Measurements from ENCODE around the gene U2SURP. TPM values are rescaled to one million over a fixed set of nuclear protein-coding genes. Genes with fewer than 3 reads are reported as not detected.

Gene U2SURP
- total RNA-seq, 4 donors from 2014 or later: 43.2 to 63.7 (median 43.9) TPM

DNA sequence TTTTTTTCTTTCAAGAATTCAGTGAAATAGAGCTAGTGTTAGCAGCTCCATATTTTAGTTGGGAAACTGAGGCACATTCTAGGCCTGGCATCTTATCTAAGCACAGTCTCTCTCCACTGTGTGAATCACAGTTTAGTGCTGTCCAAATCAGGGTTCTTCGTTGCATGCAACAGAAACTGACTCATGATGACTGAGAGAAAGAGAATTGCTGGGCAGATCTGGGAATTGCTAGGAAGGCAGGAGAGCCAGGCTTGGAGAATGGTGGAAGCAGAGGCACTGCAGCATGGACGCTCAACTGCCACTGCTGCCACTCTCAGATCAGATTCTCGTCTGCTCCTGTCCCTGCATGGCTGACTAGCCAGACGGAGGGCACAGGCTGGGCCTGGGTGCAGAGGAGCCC lies 77.5 kb downstream of the U2SURP start:
- Histone ChIP-seq H3K36me3 (no peaks in the 10 kb centered on the region), H3K27me3 (no peaks in the 10 kb centered on the region), H3K27ac (no peak overlapping the region), H3K4me3 (no peak overlapping the region), H3K9me3 (no peaks in the 10 kb centered on the region), H3K4me1 (no peaks in the 10 kb centered on the region)
- ATAC-seq (no peak), DNase-seq (no peak)
- intact Hi-C loops (cut with DNase I; ENCODE audit: low total_unique reads): no loop called here
- in situ Hi-C loops (cut with MboI; ENCODE audit: low sequenced_read_pairs in 4 of 4): no loop called here
- no peak for TF ChIP-seq POLR2A (IDR thresholded peaks at IDR 0.05)
- TF ChIP-seq, protein P1, sequence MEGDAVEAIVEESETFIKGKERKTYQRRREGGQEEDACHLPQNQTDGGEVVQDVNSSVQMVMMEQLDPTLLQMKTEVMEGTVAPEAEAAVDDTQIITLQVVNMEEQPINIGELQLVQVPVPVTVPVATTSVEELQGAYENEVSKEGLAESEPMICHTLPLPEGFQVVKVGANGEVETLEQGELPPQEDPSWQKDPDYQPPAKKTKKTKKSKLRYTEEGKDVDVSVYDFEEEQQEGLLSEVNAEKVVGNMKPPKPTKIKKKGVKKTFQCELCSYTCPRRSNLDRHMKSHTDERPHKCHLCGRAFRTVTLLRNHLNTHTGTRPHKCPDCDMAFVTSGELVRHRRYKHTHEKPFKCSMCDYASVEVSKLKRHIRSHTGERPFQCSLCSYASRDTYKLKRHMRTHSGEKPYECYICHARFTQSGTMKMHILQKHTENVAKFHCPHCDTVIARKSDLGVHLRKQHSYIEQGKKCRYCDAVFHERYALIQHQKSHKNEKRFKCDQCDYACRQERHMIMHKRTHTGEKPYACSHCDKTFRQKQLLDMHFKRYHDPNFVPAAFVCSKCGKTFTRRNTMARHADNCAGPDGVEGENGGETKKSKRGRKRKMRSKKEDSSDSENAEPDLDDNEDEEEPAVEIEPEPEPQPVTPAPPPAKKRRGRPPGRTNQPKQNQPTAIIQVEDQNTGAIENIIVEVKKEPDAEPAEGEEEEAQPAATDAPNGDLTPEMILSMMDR (IDR thresholded peaks at IDR 0.05 in 4 of 5, conservative IDR thresholded peaks at IDR 0.05 in 1 of 5): no peak

DNA sequence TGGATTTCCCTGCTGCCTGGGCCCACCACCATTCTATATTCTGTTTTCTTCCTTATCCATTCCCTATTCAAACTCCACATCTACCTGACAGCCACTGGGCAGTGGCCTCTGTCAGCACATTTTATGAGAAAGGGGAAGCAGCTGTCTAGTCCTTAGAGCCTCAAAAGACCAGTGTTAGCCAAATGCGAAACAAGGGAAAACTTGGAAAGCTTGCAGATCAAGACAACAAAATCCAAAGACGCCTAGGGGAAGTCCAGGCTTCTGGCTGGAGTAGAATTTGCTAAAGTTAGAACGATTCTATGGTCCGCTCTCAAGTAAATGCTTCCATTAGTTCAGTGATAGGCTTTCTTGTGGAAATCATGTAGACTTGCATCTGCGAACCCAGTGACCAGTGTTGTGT lies 78.8 kb downstream of the U2SURP start:
- no peak for DNase-seq
- no peaks in the 10 kb centered on the region for H3K9me3 ChIP-seq
- in situ Hi-C loops (cut with MboI; ENCODE audit: low sequenced_read_pairs in 4 of 4) (no loop called here), intact Hi-C loops (cut with DNase I; ENCODE audit: low total_unique reads) (no loop called here)
- H3K4me1 ChIP-seq: no peaks in the 10 kb centered on the region
- ATAC-seq: no peak
- H3K27me3 ChIP-seq: no peaks in the 10 kb centered on the region
- no peaks in the 10 kb centered on the region for H3K36me3 ChIP-seq
- no peak overlapping the region for H3K4me3 ChIP-seq
- no peak for TF ChIP-seq POLR2A (IDR thresholded peaks at IDR 0.05)
- TF ChIP-seq, protein P1 (IDR thresholded peaks at IDR 0.05 in 4 of 5, conservative IDR thresholded peaks at IDR 0.05 in 1 of 5): no peak
- H3K27ac ChIP-seq: no peak overlapping the region

DNA sequence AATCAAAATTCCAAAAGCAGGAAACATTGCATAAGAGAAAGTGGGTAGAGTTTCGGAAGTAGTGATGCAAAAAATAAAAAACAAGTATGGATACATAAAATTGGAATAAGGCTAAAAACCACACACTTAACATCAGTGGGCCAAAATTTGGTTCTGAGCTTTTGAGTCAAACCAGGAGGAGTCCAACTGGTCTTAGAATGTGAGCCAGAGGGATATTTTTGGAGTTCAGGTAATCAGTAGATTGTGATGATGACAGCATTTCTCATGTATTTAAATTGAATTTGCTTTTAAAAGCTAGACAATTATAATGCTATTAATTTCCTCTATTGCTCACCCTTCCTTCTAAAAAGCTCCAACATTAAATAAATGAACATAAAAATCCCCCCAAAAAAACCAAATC lies 80.0 kb downstream of the U2SURP start:
- no peak overlapping the region for H3K27ac ChIP-seq
- H3K36me3 ChIP-seq: no peaks in the 10 kb centered on the region
- no peak for DNase-seq
- no peak for ATAC-seq
- in situ Hi-C loops (cut with MboI; ENCODE audit: low sequenced_read_pairs in 4 of 4) (no loop called here), intact Hi-C loops (cut with DNase I; ENCODE audit: low total_unique reads) (no loop called here)
- H3K4me3 ChIP-seq: no peak overlapping the region
- H3K27me3 ChIP-seq: no peaks in the 10 kb centered on the region
- H3K4me1 ChIP-seq: no peaks in the 10 kb centered on the region
- no peak for TF ChIP-seq POLR2A (IDR thresholded peaks at IDR 0.05)
- TF ChIP-seq, protein P1 (IDR thresholded peaks at IDR 0.05 in 4 of 5, conservative IDR thresholded peaks at IDR 0.05 in 1 of 5): no peak
- no peaks in the 10 kb centered on the region for H3K9me3 ChIP-seq

DNA sequence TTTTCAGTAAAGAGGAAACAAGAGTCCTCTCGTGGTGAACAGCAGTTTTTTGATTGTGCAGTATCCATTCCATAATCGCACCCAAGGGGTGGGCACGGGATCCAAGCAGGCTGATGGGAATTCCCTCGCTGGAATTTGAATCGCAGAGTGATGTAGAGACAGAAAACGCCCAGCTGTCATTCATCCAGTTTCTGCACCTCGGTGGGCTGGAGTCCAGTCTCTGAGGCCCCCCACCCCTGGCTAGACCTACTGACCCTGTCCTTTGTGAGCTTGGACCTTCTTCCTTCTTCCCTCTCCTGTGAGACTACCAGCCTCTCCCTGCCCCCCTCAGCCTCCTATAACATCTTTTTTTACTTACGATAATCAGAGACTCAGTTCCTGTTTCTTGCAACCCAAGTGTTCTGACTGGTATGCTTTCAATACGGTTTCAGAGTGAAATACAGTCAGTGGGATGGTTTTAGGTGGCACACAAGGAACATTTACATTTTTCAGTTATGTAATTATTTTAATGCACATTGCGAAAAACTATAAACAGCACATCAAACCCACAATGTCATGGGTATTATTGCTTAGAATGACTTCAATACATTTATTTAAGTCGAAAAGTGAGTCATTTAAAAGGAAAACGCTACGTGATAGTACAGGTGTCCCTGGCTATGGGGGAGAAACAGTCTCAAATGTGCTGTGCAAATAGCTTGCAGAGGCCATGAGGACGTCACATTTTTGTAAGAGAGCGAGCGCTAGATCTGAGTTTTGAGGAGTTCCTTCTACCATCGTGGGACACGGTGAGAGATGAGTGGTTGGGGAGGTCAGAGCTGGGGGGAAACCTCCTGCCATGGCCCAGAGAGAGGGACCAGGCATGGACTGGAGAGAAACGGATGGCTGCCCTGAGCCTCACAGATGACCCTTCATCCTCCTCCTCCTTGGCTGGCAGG lies 80.7 kb downstream of the U2SURP start:
- in situ Hi-C loops (cut with MboI; ENCODE audit: low sequenced_read_pairs in 4 of 4): no loop called here

More for the DNA sequence above, 80.7 kb downstream of the U2SURP start:
- Histone ChIP-seq H3K27me3 (no peaks in the 10 kb centered on the region), H3K36me3 (no peaks in the 10 kb centered on the region), H3K4me3 (no peak overlapping the region), H3K4me1 (no peaks in the 10 kb centered on the region), H3K9me3 (no peaks in the 10 kb centered on the region), H3K27ac (no peak overlapping the region)
- DNase-seq: no peak
- intact Hi-C loops (cut with DNase I; ENCODE audit: low total_unique reads): no loop called here
- no peak for TF ChIP-seq POLR2A (IDR thresholded peaks at IDR 0.05)
- TF ChIP-seq, protein P1 (IDR thresholded peaks at IDR 0.05 in 4 of 5, conservative IDR thresholded peaks at IDR 0.05 in 1 of 5): no peak
- no peak for ATAC-seq
